Measurements from ENCODE around the gene NFYC.

NFYC gene

DNA sequence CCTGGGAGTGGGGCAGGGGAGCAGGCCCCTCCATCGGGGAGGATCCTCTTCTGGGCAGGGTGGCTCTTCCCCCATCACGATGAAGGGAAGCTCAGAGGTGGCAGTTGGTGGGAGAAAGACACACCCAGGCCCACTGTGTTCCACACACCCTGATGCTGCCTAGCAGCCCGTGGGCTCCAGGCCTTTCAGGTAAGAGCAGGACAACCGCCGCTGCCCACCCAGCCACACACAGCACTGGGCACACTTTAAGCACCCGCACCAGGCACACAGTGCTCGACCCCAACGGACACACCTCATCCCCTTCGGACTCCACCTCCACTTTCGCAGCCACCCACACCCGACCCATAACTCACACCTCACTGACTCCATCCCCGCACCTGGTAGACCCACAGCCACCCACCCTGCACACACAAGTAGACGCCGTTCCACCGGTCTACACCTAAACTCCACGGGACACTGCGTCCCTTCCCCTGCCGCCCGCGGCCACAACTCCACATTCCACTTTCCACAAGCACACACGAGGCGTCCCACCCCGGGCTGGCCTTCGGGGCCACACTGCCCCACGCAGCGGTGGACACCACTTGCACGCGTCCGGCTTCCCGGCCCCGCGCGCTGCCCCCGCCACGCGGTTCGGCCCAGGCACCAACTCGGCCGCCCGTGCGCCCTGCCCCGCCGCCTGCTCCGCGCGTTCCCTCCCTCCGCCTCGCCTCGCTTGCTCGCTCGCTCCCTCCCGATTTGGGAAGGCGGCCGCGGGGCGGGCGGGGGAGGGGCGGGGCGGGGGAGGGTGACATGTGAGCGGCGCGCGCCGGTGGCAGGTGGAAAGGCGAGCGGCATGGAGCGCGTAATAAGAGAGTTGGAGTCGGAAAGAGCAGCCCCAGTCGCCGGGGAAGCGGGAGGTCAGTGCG, 91.7 kb downstream of the NFYC start, which contains the start of gene KCNQ4:
Gene KCNQ4 (plus strand): TSS at position 787 of the 905 bp plus-strand sequence. CDS start 307 bp downstream, outside the sequence.
- no peak for DNase-seq

DNA sequence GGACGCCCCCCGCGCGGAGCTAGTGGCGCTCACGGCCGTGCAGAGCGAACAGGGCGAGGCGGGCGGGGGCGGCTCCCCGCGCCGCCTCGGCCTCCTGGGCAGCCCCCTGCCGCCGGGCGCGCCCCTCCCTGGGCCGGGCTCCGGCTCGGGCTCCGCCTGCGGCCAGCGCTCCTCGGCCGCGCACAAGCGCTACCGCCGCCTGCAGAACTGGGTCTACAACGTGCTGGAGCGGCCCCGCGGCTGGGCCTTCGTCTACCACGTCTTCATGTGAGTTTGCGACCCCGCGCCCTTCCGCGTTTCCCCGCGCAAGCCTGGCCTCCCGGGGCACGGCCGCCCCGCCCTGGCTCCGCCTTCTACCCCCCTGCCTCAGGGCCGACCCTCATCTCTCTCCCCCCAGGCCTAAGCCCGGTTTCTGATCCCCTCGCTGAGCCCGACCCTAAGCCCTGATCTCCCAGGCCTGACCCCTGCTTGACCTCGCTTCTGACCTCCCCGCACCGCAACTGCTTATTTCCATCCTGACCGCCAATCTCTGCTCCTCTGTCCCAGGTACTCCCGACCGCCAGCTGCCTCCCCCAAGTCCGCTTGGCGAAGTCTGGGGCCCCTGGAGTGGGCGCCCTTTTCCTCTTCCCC, 92.8 kb downstream of the NFYC start:
- no peak for DNase-seq

DNA sequence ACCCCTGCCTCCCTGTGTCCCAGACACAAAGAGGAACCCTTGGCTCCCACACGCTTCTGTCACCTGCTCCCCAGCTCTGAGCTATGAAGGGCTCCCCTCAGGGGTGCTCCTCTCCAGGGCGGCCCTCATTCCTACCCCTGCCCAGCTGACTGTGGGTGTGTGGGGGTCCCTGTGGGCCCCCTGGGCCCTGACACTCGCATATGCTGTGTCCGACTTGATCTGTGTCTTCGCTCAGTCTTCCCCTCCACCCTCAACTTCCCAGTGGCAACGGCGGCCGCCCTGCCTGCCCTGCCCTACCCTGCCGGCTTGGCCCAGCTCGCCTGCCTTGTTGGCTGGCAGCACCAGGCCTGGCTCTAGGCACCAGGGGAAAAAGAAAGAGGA, 93.3 kb downstream of the NFYC start:
- DNase-seq: no peak

DNA sequence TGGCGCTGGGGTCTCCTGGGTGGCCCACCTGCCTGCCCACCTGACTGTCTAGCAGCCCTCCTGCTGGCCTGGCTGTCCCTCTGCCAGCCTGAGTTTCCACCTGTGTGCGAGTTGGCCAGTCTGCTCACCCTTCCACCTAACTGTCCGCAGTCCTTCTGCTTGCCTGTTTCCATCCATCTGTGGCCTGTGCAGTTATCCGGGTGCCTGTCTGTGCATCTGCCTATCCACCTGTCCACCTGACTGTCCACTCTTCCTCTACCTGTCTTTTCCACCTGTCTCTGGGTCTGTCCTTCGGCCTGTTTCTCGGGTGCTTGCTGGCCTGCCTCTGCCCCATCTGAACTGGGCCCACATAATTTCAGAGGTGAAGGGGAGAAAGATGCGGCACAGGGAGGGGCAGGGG, 93.9 kb downstream of the NFYC start:
- no peak for DNase-seq

DNA sequence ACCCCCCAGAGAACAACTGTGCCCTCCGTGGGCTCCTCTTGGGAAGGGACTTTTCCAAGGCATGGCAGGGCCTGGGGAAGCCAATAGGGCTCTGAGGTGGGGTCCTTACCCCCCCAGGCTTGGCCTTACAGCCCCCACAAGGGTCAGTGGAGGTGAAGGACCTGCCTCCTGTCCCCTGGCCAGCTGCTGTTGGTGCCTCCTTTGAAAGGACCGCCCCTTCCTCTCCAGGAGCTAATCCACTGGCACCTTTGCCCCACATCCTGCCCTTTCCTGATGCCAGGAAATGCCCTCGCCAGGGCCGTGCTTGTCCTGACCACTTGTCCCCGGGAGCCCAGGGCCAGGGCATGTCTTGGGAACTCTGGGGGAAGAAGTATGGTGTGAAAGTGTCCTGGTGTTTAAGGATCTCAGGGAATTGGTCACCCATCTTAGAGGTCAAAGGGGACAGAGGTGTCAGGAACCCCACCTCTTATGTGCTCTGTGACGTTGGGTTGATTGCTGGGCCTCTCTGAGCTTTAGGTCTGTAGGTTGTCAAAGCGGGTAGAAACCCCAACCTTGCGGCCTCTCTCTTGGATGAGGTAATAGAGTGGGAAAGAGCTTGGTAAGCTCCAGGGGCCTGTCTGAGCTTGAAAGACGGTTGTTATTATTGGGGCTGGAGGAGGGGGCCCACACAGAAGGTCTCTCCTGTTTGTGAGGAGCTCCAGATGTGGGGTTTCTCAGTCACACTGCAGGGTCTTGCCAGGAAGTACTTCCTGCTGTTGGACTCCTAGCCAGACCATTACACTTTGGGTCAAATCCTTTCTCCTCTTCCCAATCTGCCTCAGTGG, 94.9 kb downstream of the NFYC start:
- no peak for DNase-seq

DNA sequence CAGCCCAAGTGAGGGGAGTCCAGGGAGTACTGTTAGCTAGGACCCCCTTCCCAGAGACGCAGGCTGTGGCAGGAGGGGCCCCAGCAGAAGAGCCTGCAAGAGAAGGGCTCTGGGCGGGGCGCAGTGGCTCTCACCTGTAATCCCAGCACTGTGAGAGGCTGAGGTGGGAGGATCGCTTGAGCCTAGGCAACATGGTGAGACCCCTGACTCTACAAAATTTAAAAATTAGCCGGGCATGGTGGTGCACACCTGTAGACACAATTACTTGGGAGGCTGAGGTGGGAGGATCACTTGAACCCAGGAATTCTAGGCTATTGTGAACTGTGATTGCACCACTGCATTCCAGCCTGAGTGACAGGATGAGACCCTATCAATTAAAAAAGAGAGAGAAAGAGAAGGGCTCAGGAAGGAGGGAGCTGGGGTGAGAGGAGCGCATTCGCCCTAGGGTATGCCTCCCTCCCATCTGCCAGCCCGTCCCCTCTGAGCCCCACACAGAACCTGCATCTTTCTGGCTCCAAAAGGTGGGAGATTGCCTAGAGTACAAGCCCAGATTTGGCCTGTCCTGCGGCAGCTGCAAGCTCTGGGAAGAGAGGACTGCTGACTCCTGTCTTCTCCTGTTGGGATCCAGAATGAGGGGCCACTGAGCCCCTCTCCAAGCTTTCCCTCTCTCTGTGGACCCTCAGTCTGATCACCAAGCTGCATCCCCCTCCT, 95.6 kb downstream of the NFYC start:
- no peak for DNase-seq

DNA sequence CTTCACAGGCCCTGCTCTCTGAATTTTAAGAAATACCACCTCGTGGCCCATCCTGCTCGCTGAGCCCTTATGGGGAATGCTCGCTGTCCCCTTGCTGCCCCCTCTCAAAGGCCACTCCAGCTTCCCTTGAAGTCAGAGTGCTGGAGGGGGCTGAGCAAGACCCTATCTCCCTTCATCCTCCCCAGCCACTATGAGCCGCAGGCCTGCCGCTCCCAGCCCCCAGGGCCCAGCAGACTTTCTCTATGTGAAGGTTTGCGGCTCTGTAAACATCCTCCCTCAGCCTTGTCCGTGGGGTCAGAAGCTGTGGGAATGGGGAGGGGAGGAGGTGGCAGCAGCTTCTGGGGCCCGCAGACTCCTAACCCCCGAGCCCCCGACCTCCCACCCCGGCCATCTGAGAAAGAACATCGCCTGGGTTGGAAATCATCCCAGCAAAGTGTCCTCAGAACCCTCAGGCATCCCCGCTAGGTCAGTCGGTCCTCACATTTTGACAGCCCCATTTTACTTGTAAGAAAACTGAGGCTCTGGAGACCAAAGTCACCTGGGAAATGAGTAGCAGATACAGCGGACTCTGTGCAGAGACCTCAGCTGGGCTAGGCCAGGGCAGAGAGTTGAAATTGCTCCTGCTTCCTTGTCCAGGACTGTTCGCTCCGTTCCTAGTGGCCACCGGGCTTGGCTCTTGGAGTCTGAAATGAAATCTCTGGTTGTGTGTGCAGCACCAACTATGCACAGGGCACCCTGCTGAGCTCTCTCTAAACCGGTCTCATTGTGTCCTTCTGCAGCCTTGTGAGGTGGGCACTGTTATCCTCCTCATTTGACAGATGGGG, 96.4 kb downstream of the NFYC start:
- no peak for DNase-seq

DNA sequence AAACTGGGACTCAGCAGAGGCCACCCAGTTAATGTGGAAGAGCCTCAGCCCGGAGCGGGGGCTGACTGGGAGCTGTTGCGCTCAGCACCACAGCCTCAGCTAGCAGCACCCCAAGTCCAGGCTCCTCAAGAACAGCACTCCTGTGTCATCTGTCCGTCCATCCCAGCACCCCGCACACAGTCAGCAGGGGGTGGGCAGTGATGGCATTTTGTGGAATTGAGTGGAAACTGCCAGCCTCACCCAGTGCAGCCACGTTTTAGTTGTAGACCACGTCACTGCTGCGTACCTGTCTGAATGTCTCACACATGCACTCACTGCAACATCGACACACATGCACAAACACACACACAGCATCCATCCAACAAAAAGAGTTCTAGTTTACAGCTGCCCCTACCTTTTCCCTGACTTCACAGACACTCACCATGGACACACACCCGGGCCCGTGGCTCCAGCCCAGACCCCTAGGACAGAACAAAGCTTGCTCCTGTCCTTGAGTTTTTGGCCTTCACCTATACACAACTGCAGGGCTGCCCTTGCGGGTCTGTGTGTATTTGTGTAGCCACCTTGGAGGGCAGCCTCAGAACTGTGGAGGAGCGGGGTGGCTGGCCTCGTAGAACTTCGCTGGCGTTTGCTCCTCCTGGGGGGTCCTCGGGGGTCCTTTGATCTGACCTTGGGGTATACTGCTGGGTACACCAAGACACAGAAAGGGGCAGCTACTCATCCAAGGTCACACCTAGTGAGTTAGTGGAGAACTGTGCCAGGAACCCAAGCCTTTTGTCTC, 97.2 kb downstream of the NFYC start:
- no peak for DNase-seq

DNA sequence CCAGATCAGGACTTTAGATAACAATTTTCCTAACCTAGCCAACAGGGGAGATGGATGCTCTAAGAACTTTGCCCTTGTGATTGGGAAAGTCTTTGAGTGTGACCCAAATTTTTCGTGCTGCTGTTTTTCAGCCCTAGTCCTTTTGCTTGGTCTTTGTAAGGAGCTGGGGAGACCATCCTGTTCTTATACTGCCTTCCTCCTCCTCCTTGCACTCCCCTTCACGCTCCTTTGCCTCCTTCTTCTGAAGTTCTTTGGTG, 97.8 kb downstream of the NFYC start:
- no peak for DNase-seq

DNA sequence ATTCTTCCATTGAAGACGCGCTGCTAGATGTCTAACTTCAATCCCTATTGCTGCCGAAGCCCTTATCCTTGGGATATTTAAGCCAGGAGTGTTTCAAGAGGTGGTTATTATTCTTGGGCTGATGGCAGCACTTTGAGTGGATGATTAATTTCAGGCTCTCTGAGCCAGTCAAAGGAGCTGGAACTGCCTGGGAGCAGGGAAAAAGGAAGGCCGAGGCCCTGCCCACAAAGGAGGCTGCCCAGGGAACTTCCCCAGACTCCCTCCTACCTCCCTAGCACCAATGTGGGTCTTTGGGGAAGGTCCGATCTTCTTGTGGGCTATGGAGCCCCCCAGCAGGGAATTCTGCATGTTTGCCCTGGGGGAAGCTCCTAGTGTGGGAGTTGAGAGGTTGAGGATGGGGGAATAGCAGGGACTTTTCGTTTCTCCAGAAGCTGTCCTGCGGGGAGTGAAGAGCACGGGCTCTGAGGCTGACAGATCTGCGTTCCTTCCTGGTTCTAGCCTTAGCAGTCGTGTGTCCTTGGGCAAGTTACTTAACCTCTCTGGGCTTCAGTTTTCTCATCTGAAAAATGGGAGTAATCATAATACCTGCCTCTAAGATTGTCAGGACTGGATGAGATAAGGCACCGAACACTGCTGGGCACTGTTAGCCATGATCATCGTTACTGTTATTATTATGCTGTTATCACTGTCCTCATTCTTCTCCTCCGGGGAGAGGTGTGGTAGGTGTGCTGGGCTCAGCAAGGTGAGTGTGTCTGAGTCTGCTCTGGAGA, 98.3 kb downstream of the NFYC start:
- no peak for DNase-seq

DNA sequence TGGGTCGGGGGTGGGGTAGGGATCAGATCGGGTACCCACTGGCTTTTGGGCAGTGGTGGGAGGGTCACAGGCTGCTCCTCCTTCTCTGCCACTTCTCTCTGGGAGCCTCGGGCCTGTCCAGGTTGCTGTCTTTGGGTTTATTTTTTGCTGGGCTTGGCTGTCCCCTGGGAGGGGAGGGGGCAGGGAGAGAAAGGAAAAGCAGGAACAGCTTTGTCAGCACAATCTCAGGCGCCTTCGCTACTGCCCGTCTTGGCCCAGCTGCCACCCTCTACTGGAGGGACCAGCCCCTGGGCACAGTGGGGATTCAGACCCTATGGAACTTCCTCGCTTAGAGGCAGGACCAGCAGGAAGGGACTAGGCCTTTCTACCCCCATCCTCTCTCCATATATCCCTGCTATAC, 100.5 kb downstream of the NFYC start:
- DNase-seq: no peak

DNA sequence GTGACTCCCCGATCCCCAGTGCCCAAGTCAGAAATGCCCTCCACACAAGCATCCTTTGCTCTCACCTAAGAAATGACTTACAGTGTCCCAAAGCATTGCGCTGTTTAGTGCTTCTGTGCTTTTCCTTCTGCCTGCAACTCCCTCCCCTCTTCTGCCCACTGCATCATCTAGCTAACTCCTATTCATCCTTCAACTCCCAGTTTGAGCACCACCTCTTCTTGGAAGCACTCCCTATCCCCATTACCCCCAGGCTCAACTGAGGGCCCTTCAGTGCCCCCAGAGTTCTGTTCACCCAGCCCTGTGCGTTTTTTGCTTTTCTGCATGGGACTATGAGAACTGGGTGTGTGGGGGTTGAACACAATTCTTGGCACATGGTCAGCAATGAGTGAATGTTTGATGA, 102.1 kb downstream of the NFYC start:
- DNase-seq: no peak

DNA sequence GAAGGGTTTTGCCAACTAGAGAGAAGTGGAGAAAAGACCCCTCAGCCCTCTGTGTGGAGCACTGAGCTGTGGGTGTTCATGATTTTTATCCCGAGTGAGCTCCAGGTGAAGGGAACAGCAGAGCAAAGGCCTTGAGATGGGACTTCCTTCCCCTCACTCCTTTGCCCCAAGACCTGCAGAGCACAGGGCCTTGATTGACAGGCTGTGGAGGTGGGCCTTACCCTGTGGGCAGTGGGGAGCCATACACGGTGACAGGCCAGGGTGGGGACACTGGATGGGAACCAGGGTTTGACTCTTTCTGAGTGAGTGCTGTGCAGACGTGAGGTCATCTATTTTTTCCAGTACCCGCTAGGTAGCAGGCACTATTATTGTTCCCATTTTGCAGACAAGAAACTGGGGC, 102.5 kb downstream of the NFYC start:
- DNase-seq: no peak

DNA sequence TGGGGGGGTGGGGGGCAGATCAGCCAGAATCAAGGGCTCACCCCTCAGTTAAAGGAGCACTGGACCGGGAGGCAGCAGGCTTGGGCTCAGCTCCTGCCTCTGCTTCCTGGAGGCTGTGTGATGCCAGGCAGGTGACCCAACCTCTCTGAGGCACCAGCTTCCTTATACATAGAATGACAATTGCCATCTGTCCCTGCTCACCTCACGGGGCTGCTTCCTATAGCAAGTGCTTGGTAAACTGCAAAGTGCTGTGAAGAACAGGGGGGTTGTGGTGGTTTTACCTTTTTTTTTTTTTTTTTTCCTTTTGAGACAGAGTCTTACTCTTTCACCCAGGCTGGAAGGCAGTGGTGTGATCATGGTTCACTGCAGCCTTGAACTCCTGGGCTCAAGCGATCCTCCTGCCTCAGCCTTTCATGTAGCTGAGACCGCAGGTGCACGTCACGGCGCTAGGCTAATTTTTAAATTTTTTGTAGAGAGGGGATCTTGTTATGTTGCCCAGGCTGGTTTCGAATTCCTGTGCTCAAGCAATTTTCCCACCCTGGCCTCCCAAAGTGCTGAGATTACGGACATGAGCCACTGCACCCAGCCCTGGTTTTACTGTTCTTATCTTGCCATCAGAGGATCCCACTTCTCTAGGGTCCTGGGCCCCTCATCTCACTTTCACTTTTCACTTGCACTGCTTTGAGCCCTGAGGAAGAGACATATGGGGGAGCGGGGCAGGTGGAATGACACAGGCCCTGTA, 103.6 kb downstream of the NFYC start:
- DNase-seq: no peak

DNA sequence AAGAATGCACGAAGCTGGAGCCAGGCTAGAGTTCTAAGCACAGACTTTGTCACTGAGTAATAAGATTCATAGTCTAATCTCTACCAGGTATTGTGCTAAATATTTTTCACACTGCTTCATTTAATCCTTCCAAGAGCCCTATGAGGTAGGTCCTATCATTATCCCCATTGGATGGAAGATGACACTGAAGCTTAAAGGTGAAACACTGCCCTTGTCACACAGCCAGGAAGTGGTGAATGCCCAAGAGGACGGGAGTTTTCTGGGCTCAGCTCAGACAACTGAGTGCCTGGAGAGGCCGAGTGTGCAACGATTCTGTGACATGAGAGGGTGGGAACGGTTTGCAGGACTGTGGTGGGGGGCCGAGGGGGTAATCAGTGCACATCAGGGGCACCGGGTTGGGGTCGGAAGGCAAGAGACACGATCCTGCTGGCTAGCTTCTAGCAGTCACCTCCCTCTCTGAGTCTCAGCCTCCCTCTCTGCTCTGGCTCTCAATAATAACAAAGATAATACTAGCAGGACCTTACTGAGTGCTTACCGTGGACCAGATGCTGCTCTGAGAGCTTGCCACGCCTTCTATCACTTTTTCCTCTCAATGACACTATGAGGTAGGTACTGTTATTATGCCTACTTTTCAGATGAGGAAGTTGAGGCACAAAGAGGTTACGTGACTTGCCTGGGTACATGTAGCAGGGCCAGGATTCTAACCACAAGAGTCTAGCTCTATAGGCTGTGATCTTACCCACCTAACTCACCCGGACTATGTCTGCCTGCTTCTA, 104.5 kb downstream of the NFYC start:
- DNase-seq: no peak

DNA sequence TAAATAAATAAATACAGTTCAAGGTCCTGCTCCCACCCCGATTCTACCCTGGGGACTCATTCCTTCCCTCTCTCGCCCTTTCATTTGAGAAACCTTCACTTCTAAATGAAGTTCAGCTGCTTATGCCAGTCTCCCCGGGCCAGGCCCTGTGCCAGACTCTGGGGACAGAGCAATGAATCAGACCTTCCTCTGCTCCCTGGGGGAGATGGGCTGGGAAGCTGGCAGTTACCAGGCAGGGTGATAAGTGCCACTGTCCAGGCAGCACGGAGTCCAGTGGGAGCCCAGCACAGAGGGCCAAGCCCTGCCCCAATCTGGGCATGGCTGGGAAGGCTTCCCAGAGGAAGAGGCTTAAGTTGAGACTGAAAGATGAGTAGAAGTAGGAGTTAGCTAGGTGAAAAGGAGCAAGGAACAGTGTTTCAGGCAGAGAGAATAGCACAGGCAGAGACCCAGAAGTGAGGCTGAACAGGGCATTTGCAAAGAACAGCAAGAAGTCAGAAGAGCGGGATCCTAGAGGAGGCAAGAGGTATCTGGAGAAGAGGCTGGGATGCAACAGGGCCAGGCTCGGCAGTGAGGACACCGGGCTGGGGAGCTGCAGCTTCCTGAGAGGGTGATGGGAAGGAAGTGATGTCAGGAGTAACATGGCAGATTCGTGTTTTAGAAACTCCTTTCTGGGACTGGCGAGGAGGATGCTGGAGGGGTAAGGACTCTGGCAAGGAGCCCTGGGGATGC, 105.6 kb downstream of the NFYC start:
- no peak for DNase-seq

DNA sequence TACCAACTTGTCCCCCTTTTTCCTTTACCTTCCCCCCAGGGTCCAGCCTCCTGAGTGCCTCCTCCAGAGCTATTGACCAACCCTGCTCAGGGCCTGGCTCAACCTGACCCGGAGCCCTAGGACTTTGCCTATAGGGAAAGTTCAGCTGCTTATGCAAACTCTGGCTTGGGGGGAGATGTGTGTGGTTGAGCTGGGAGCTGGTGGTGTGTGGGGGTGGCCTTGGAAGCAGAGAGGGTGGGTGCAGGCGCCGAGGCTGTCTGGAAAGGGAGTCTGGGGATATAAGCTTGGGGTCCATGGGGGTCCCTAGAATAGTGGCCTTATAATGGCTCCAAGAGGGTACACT, 106.1 kb downstream of the NFYC start:
- no peak for DNase-seq

Measured in hippocampal formation (tissue), 2 donors.